ENCODE results near the gene PPY.
"Not testable (repeated sequence)": the region's sequence is repeated elsewhere in the genome, so short reads cannot be mapped to it uniquely, and the experiment has no call there.

PPY gene

DNA sequence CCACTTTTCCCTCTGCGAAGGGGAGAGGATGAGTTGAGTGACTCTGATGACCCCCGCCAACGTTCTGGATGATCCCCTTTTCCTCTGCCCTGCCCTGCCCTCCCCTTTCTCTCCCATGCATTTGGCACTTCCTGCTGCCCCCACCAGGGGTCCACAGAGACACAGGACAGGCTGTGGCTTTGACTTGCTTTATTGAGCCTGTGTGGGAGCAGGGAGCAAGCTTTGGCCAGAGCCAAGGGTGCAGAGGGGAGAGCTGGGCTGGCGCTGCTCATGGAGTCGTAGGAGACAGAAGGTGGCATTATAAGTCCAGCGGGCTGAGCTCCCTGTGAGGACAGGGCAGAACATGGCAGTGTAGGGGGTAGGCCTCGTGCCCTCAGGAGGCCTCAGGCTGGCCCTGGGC, 1.6 kb downstream of the PPY start:
- Histone ChIP-seq H3K9ac (ENCODE audit: low read depth, low read length) (no peak overlapping the region), H3K4me1 (ENCODE audit: insufficient read depth, low read length) (no peaks in the 10 kb centered on the region), H3K27me3 (ENCODE audit: insufficient read depth, low read length) (peaks cover 44% of the 10 kb centered on the region), H3K4me3 (ENCODE audit: low read length) (no peak overlapping the region), H3K36me3 (ENCODE audit: insufficient read depth, low read depth, low read length) (no peaks in the 10 kb centered on the region), H3K9me3 (ENCODE audit: insufficient read depth, low read depth, low read length) (no peaks in the 10 kb centered on the region), H3K27ac (ENCODE audit: low read length) (no peak overlapping the region)

DNA sequence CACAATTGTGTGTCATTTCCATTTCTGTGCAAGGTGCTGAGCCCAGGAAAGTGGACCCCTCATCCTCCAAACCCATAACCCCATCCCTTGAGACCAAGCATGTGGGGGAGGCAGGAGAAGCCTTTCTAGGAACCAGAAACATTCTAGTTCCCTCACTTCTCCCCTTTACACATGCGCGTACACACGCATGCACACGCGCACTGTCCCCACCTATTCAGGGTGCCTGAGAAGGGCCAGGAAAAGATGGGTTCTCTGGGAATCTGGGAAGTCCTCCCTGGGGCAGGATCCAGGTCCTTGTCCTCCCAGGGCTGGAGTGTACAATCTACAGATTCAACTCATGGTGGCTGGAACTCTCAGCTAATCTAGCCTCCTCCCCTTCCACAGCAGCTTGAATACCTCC, 2.4 kb downstream of the PPY start:
- Histone ChIP-seq H3K27me3 (ENCODE audit: insufficient read depth, low read length) (peaks cover 44% of the 10 kb centered on the region), H3K27ac (ENCODE audit: low read length) (no peak overlapping the region), H3K4me1 (ENCODE audit: insufficient read depth, low read length) (no peaks in the 10 kb centered on the region), H3K4me3 (ENCODE audit: low read length) (no peak overlapping the region), H3K36me3 (ENCODE audit: insufficient read depth, low read depth, low read length) (no peaks in the 10 kb centered on the region), H3K9ac (ENCODE audit: low read depth, low read length) (no peak overlapping the region), H3K9me3 (ENCODE audit: insufficient read depth, low read depth, low read length) (no peaks in the 10 kb centered on the region)

DNA sequence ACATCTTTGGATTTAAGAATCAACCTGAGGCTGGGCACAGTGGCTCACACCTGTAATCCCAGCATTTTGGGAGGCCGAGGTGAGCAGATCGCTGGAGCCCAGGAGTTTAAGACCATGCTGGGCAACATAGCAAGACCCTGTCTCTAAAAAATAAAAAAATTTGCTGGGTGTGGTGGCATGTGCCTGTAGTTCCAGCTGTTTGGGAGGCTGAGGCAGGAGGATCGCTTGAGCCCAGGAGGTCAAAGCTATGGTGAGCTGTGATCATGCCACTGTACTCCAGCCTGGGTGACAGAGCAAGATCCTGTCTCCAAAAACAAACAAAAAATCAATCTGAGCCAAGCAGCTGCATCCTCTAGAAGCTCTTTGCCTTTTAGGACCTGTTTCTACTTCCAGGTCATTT, 2.8 kb downstream of the PPY start:
- not testable (repeated sequence) for H3K27ac ChIP-seq (ENCODE audit: low read length); H3K9ac ChIP-seq (ENCODE audit: low read depth, low read length); H3K36me3 ChIP-seq (ENCODE audit: insufficient read depth, low read depth, low read length); H3K9me3 ChIP-seq (ENCODE audit: insufficient read depth, low read depth, low read length); H3K4me1 ChIP-seq (ENCODE audit: insufficient read depth, low read length); H3K4me3 ChIP-seq (ENCODE audit: low read length)
- H3K27me3 ChIP-seq (ENCODE audit: insufficient read depth, low read length) = peaks cover 44% of the 10 kb centered on the region

DNA sequence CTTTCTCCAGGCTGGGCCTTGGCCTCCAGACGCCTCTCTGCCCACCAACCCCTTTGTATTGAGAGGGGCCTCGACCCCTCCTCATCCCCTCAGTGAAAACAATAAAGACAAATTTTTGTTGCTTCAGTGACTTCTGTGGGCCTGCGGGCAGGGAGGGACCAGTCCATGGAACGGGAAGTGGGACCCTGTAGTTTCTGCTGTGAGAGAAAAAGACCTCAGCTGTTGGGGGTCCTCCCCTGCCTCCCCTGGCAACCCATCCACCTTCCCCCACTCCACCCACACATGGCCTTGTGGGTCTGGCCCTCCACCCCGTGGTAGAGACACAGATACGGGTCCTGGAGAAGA, 3.5 kb downstream of the PPY start:
- Histone ChIP-seq H3K27ac (ENCODE audit: low read length) (no peak overlapping the region), H3K27me3 (ENCODE audit: insufficient read depth, low read length) (peaks cover 44% of the 10 kb centered on the region), H3K9me3 (ENCODE audit: insufficient read depth, low read depth, low read length) (no peaks in the 10 kb centered on the region), H3K4me1 (ENCODE audit: insufficient read depth, low read length) (no peaks in the 10 kb centered on the region), H3K9ac (ENCODE audit: low read depth, low read length) (no peak overlapping the region), H3K4me3 (ENCODE audit: low read length) (no peak overlapping the region), H3K36me3 (ENCODE audit: insufficient read depth, low read depth, low read length) (no peaks in the 10 kb centered on the region)

DNA sequence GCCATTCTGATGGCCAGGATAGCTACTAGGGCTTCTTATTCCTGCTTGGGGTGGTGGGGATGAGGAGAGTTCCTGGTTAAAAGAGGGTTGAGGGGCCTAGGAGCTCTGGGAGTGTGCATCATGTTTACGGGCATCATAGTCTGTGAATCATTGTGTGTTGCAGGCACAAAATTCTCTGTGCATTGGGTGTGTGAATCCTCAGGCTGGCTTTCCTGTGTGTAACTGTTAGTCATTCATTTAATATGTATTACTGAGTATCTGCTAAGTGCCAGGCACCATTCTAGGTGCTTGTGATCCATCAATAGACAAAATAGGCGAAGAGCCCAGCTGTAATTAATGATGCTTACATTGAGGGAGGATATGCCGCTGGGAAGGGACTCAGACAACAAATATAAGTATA, 5.8 kb downstream of the PPY start:
- H3K27ac ChIP-seq (ENCODE audit: low read length) = no peak overlapping the region
- H3K27me3 ChIP-seq (ENCODE audit: insufficient read depth, low read length) = peaks cover 44% of the 10 kb centered on the region

DNA sequence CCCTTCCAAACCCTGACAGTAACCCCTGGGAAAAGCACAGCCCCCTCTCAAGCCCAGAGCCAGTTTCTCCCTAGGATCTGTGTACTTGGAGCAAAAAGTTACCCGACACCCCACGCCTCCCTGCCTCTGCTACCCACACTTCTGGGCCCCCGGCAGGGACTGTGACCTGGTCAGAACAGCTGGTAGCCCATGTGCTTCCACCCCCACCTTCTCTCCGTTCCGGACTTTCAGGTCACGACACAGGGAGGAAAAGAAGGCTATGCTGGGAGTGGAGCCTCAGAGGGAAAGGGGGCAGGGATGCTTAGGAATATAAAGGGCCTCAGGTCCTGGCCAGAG, 6.4 kb downstream of the PPY start:
- Histone ChIP-seq H3K36me3 (ENCODE audit: insufficient read depth, low read depth, low read length) (no peaks in the 10 kb centered on the region), H3K27ac (ENCODE audit: low read length) (no peak overlapping the region), H3K4me3 (ENCODE audit: low read length) (no peak overlapping the region), H3K9me3 (ENCODE audit: insufficient read depth, low read depth, low read length) (no peaks in the 10 kb centered on the region), H3K27me3 (ENCODE audit: insufficient read depth, low read length) (peaks cover 44% of the 10 kb centered on the region), H3K4me1 (ENCODE audit: insufficient read depth, low read length) (no peaks in the 10 kb centered on the region), H3K9ac (ENCODE audit: low read depth, low read length) (no peak overlapping the region)

More for the DNA sequence above, 5.8 kb downstream of the PPY start:
- Histone ChIP-seq H3K4me1 (ENCODE audit: insufficient read depth, low read length) (no peaks in the 10 kb centered on the region), H3K9me3 (ENCODE audit: insufficient read depth, low read depth, low read length) (no peaks in the 10 kb centered on the region), H3K9ac (ENCODE audit: low read depth, low read length) (no peak overlapping the region), H3K36me3 (ENCODE audit: insufficient read depth, low read depth, low read length) (no peaks in the 10 kb centered on the region), H3K4me3 (ENCODE audit: low read length) (no peak overlapping the region)

DNA sequence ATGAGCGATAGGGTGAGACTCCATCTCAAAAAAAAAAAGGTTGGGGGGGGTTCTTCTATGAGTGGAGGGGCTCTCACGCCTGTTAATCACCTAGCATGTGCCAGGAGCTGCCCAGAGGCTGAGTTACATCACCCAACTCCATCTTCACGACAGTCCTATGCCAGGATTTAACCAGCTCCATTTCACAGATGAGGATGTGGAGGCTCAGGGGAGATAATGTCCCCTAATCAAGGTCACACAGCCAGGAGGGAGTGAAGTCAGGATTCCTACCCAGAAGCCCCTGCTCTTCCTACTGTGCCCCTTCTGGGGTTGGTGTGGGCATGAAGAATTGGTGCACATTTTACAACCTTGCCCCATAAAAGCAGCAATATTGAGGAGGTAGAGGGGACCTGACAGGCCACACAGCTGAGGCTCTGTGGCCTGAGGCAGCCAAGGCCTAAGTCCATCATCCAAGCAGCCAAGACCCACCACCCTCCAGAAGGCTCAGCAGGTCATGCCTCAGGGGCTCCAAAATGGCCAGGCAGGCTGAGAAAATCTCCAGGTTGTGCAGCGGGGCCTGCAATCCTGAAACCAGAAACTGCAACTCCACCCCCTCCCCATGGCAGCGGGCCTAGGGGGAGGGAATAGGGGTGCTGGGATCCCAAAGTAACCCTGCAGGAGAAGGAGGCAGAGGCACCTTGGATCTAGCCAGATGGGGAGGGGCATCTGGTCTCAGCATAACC, 6.9 kb downstream of the PPY start:
- no peak overlapping the region for H3K9ac ChIP-seq (ENCODE audit: low read depth, low read length)

DNA sequence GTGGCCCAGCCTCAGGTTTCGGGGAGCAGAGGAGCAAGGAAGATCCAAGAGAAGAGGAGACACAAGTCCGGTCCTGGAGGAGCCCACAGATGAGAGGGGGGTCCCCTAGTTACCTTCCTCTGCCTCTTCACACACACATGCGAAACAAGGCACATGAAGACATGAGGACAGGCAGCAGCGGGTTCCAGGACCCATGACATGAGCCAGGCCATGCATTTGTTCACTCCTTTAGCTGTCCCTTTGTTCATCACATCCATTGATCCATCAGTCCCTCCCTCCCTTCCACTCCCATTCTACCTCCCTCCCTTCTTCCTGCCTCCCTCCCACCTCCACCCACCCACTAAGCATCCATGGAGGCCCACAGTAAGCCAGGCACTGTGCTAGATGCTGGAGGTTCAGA, 9.4 kb downstream of the PPY start:
- H3K4me1 ChIP-seq (ENCODE audit: insufficient read depth, low read length) = no peaks in the 10 kb centered on the region
- H3K27me3 ChIP-seq (ENCODE audit: insufficient read depth, low read length) = peaks cover 31% of the 10 kb centered on the region
- no peak overlapping the region for H3K27ac ChIP-seq (ENCODE audit: low read length)
- H3K4me3 ChIP-seq (ENCODE audit: low read length) = no peak overlapping the region
- H3K9me3 ChIP-seq (ENCODE audit: insufficient read depth, low read depth, low read length) = no peaks in the 10 kb centered on the region
- H3K9ac ChIP-seq (ENCODE audit: low read depth, low read length) = no peak overlapping the region
- H3K36me3 ChIP-seq (ENCODE audit: insufficient read depth, low read depth, low read length) = no peaks in the 10 kb centered on the region

More for the DNA sequence above, 6.9 kb downstream of the PPY start:
- no peak overlapping the region for H3K27ac ChIP-seq (ENCODE audit: low read length)
- H3K4me1 ChIP-seq (ENCODE audit: insufficient read depth, low read length) = no peaks in the 10 kb centered on the region
- no peaks in the 10 kb centered on the region for H3K36me3 ChIP-seq (ENCODE audit: insufficient read depth, low read depth, low read length)
- no peaks in the 10 kb centered on the region for H3K9me3 ChIP-seq (ENCODE audit: insufficient read depth, low read depth, low read length)
- H3K4me3 ChIP-seq (ENCODE audit: low read length) = no peak overlapping the region
- peaks cover 42% of the 10 kb centered on the region for H3K27me3 ChIP-seq (ENCODE audit: insufficient read depth, low read length)

DNA sequence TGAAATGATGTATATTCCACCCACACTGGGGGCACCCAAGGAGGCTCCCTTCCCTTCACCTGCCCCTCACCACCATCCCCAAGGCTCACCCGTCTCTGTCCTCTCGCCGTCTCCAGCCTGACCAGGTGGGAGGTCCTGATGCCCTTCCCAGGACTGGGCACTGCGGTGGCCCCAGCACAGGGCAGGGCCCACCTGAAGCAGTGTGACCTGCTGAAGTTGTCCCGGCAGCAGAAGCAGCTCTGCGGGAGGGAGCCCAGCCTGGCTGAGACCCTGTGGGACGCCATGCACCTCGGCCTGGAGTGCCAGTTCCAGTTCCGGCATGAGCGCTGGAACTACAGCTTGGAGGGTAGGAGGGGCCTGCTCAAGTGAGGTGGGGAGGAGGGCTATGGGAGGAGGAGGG, 9.9 kb downstream of the PPY start:
- Histone ChIP-seq H3K27me3 (ENCODE audit: insufficient read depth, low read length) (peaks cover 31% of the 10 kb centered on the region), H3K27ac (ENCODE audit: low read length) (no peak overlapping the region), H3K4me3 (ENCODE audit: low read length) (no peak overlapping the region), H3K9ac (ENCODE audit: low read depth, low read length) (no peak overlapping the region), H3K4me1 (ENCODE audit: insufficient read depth, low read length) (no peaks in the 10 kb centered on the region), H3K9me3 (ENCODE audit: insufficient read depth, low read depth, low read length) (no peaks in the 10 kb centered on the region), H3K36me3 (ENCODE audit: insufficient read depth, low read depth, low read length) (no peaks in the 10 kb centered on the region)

DNA sequence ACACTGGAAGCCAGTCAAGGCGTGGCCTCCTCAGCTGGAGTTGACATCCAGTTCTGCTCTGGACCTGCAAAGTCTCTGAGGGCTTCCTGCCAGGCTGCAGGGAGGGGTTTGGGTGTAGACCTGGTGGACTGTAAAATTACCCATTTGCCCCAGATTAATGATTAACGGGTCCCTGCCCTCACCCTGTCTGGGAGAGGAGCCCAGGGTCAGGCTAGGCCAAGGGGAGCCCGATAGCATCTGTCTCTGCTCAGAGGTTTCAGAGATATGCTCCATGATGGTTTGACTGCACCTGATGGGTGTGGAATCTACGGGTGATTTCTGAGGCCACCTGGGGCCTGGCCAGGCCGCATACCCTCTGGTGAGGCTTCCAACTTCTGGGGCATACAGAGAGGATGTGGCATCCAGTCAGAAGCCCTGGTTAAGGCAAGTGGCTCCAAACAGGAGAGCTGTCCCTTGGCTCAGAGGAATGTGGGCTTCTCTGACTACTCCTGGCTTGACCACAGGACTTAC, 11.2 kb downstream of the PPY start:
- no peak overlapping the region for H3K9ac ChIP-seq (ENCODE audit: low read depth, low read length)
- no peak overlapping the region for H3K4me3 ChIP-seq (ENCODE audit: low read length)
- no peaks in the 10 kb centered on the region for H3K9me3 ChIP-seq (ENCODE audit: insufficient read depth, low read depth, low read length)
- H3K27me3 ChIP-seq (ENCODE audit: insufficient read depth, low read length) = peaks cover 31% of the 10 kb centered on the region
- H3K36me3 ChIP-seq (ENCODE audit: insufficient read depth, low read depth, low read length) = no peaks in the 10 kb centered on the region
- no peak overlapping the region for H3K27ac ChIP-seq (ENCODE audit: low read length)
- H3K4me1 ChIP-seq (ENCODE audit: insufficient read depth, low read length) = no peaks in the 10 kb centered on the region

DNA sequence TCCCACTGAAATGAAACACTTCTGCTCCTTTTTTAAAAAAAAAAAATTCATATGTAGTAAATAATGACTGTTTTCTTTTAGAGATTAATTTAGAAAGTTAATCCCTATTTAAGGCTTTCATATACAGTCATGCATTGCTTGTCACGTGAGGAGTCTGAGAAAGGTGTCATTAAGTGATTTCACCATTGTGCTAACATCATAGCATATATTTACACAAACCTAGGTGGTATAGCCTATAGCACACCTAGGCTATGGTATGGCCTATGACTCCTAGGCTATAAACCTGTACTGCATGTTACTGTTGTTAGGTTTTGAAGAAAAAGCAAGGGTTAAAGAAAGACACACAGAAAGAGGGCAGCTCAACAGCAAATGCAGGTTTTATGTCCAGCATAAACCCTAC, 13.7 kb downstream of the PPY start:
- Histone ChIP-seq H3K27ac (ENCODE audit: low read length) (no peak overlapping the region), H3K27me3 (ENCODE audit: insufficient read depth, low read length) (peaks cover 41% of the 10 kb centered on the region), H3K9ac (ENCODE audit: low read depth, low read length) (no peak overlapping the region), H3K4me1 (ENCODE audit: insufficient read depth, low read length) (no peaks in the 10 kb centered on the region), H3K4me3 (ENCODE audit: low read length) (no peak overlapping the region), H3K9me3 (ENCODE audit: insufficient read depth, low read depth, low read length) (no peaks in the 10 kb centered on the region), H3K36me3 (ENCODE audit: insufficient read depth, low read depth, low read length) (no peaks in the 10 kb centered on the region)

DNA sequence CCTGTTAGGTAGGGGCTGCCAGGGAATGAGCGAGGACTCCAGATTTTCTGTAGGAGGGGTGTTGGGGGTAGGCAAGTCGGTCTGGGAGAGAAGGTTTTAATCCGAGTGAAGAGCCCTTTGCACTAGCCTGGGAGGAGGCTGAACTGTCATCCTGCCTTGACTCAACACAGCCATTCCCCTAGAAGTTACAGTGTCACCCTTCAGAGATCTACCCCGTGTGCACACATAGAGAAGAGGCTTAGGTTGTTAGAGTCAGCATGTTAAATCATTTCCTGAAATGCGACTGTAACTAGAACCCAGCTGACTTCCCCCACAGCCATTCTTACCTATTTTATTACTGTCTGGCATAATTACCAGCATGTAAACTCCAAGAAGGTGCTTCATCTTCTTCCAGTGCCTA, 14.3 kb downstream of the PPY start:
- H3K36me3 ChIP-seq (ENCODE audit: insufficient read depth, low read depth, low read length); H3K9me3 ChIP-seq (ENCODE audit: insufficient read depth, low read depth, low read length); H3K4me1 ChIP-seq (ENCODE audit: insufficient read depth, low read length); H3K9ac ChIP-seq (ENCODE audit: low read depth, low read length); H3K27ac ChIP-seq (ENCODE audit: low read length): not testable (repeated sequence)
- H3K4me3 ChIP-seq (ENCODE audit: low read length) = peak overlapping the region; percentile 50; the same call in 1 of the 2 replicates
- peaks cover 41% of the 10 kb centered on the region for H3K27me3 ChIP-seq (ENCODE audit: insufficient read depth, low read length)

All from iPS-20b (cell line).